HepG2 (cell line): ENCODE measurements around the gene POLE. TPM values are rescaled to one million over a fixed set of nuclear protein-coding genes. Genes with fewer than 3 reads are reported as not detected.

Experiments used
- ATAC-seq: fragments of 200-7000 bp; cut with Tn5 transposase; 3 replicates; pipeline ENCODE4 v1.9.1; 2020; ENCODE audit warnings: mild to moderate bottlenecking, moderate library complexity
- BruUV-seq: library from RNA; stranded (reverse); fragments of 400-500 nt; replicated peaks from 2 replicates; lab custom pipeline; 2021; lab: Mats Ljungman, UMichigan
- CTCF ChIA-PET: fragments of 300-600 bp; formaldehyde crosslinking; extraction: SDS; loops from one replicate; lab custom pipeline; 2021; ENCODE audit warnings: low total read pairs, inconsistent platforms, low intra/inter-chr PET ratio; lab: Yijun Ruan, JAX
- POLR2A ChIA-PET: fragments of 350-600 bp; sonication (Branson Sonifier 250); formaldehyde crosslinking; loops from one replicate; lab custom pipeline; 2020; ENCODE audit warnings: antibody characterized with exemption, inconsistent platforms; lab: Yijun Ruan, JAX
- DNase-seq: peaks from one replicate; pipeline ENCODE4 v3.0.0-alpha.2; 2015; ENCODE audit warnings: low spot score
- FAIRE-seq: peaks from 3 replicates; lab custom pipeline; 2011; peaks lifted over from hg19 to GRCh38; lab: Jason Lieb, UNC
- H2AFZ ChIP-seq: one replicate; pipeline ENCODE4 v1.6.1; 2011; ENCODE audit warnings: low read length, inconsistent platforms
- H3K27ac ChIP-seq: fragments of 300-600 bp; 3 replicates; pipeline ENCODE4 v1.8.0; 2011; ENCODE audit warnings: mixed run types, mild to moderate bottlenecking, mixed read lengths, low read length, inconsistent platforms; ENCODE audit not compliant: insufficient read depth; ENCODE audit errors: extremely low read length
- H3K27me3 ChIP-seq, 2 experiments: fragments of 200-600 bp in 1 of 2; 2 replicates in 1 of 2; 3 replicates in 1 of 2; pipeline versions ENCODE4 v1.6.0 to v1.8.0; 2011; ENCODE audit warnings: low read length in 2 of 2, mild to moderate bottlenecking in 2 of 2, moderate library complexity in 2 of 2, inconsistent platforms in 1 of 2; ENCODE audit not compliant: insufficient read depth in 2 of 2, control insufficient read depth in 1 of 2
- H3K36me3 ChIP-seq, 2 experiments: fragments of 200-600 bp in 1 of 2; replicated peaks in 1 of 2; 2 replicates in 1 of 2; 3 replicates in 1 of 2; pipeline versions ENCODE4 v1.5.1 to v1.8.0; 2011; ENCODE audit warnings: low read length in 2 of 2, inconsistent platforms in 1 of 2; ENCODE audit not compliant: insufficient read depth in 2 of 2, control insufficient read depth in 1 of 2
- H3K4me1 ChIP-seq: 2 replicates; pipeline ENCODE4 v1.5.1; 2012; ENCODE audit warnings: low read length, inconsistent platforms; ENCODE audit not compliant: insufficient read depth
- H3K4me2 ChIP-seq: 2 replicates; pipeline ENCODE4 v1.6.0; 2011; ENCODE audit warnings: low read depth, low read length, inconsistent platforms
- H3K4me3 ChIP-seq, 3 experiments: fragments of 200-600 bp in 1 of 3; sonication (generic), shearing (Covaris generic) in 1 of 3; replicated peaks in 1 of 3; 2 replicates each; pipeline ENCODE4 v1.5.1; 2011 to 2016; ENCODE audit warnings: low read length in 3 of 3, inconsistent platforms in 2 of 3, low read depth in 2 of 3, mild to moderate bottlenecking in 2 of 3, control low read depth in 1 of 3, mixed read lengths in 1 of 3; ENCODE audit not compliant: insufficient read depth in 1 of 3
- H3K79me2 ChIP-seq: one replicate; pipeline ENCODE4 v1.6.1; 2011; ENCODE audit warnings: low read length, inconsistent platforms; ENCODE audit not compliant: insufficient read depth
- H3K9ac ChIP-seq: 2 replicates; pipeline ENCODE4 v1.6.0; 2011; ENCODE audit warnings: mild to moderate bottlenecking, low read depth, low read length, inconsistent platforms; ENCODE audit not compliant: insufficient read depth
- H3K9me3 ChIP-seq: 2 replicates; pipeline ENCODE4 v1.5.1; 2012; ENCODE audit warnings: mild to moderate bottlenecking, low read length
- H4K20me1 ChIP-seq: 2 replicates; pipeline ENCODE4 v1.6.0; 2011; ENCODE audit warnings: inconsistent platforms, mild to moderate bottlenecking, low read length, moderate library complexity; ENCODE audit not compliant: insufficient read depth
- AGO2 ChIP-seq: fragments of 200-400 bp; formaldehyde crosslinking; optimal IDR thresholded peaks from 2 replicates; pipeline ENCODE3; 2017; ENCODE audit warnings: mild to moderate bottlenecking, low read depth, low read length, moderate library complexity
- CCDC6 ChIP-seq: sonication (generic); formaldehyde crosslinking; IDR thresholded peaks from 2 replicates; pipeline ENCODE4 v1.8.1; 2022; ENCODE audit warnings: mild to moderate bottlenecking, missing genetic modification reagents, moderate library complexity
- CEBPG ChIP-seq: IDR thresholded peaks from 2 replicates; pipeline ENCODE4 v1.6.1; 2016
- DMTF1 ChIP-seq: sonication (generic); formaldehyde crosslinking; IDR thresholded peaks from 2 replicates; pipeline ENCODE4 v1.4.0; 2020; ENCODE audit warnings: mild to moderate bottlenecking, missing genetic modification reagents
- GFI1 ChIP-seq: sonication (generic); formaldehyde crosslinking; IDR thresholded peaks from 2 replicates; pipeline ENCODE4 v1.5.0; 2020; ENCODE audit warnings: missing genetic modification reagents, mild to moderate bottlenecking, borderline replicate concordance
- PRPF4 ChIP-seq: fragments of 200-400 bp; formaldehyde crosslinking; IDR thresholded peaks from 2 replicates; pipeline ENCODE4 v1.6.1; 2016; ENCODE audit warnings: low read length, low read depth; ENCODE audit not compliant: poor library complexity, severe bottlenecking
- RBM39 ChIP-seq: fragments of 200-400 bp; formaldehyde crosslinking; IDR thresholded peaks from one replicate; pipeline ENCODE4 v1.6.1; 2018; ENCODE audit warnings: antibody characterized with exemption, mild to moderate bottlenecking, low read depth, low read length; ENCODE audit not compliant: poor library complexity, severe bottlenecking
- ZNF224 ChIP-seq: sonication (generic); formaldehyde crosslinking; IDR thresholded peaks from 2 replicates; pipeline ENCODE4 v1.5.0; 2020; ENCODE audit warnings: mild to moderate bottlenecking, missing genetic modification reagents
- ZNF362 ChIP-seq: sonication (generic); formaldehyde crosslinking; IDR thresholded peaks from 2 replicates; pipeline ENCODE4 v1.4.0; 2020; ENCODE audit warnings: missing genetic modification reagents, mild to moderate bottlenecking, borderline replicate concordance
- ZNF501 ChIP-seq: sonication (generic); formaldehyde crosslinking; IDR thresholded peaks from 2 replicates; pipeline ENCODE4 v1.5.1; 2020; ENCODE audit warnings: mild to moderate bottlenecking, moderate library complexity, missing genetic modification reagents
- WGBS: methylation state at CpG from one replicate; pipeline ENCODE4 v1.1.6; 2017; ENCODE audit warnings: low lambda C conversion rate; 5-methylcytosine and 5-hydroxymethylcytosine counted together
- in situ Hi-C: cut with HindIII; loops from 2 replicates; pipeline ENCODE4 v1.10.0; 2017; ENCODE audit warnings: low pct_unique_long_range_greater_than_20kb; ENCODE audit not compliant: extremely low pct_ligation_motif_present
- intact Hi-C: fragments of 100-400 bp; cut with micrococcal nuclease; formaldehyde crosslinking; loops from one replicate; pipeline ENCODE4 v1.10.0; 2022; ENCODE audit not compliant: unreplicated experiment
- polyA plus RNA-seq, 8 experiments: library from polyadenylated mRNA; depleted of rRNA in 3 of 8; stranded (reverse) in 7 of 8; unstranded in 1 of 8; fragments of >200 nt; fragmentation: Illumina TruSeq in 4 of 8; extraction: Trizol in 4 of 8; gene quantifications; 2 replicates each; pipeline versions ENCODE4 v1.2.1 to v1.2.3, GENCODE V29; 2011 to 2016; ENCODE audit warnings: low read depth in 4 of 8, missing spikeins in 1 of 8, mixed read lengths in 1 of 8; ENCODE audit not compliant: insufficient read depth in 1 of 8
- total RNA-seq, 5 experiments: library from RNA; depleted of rRNA; stranded (reverse); fragments of >200 nt; fragmentation: Illumina TruSeq; extraction: Trizol; gene quantifications; 2 replicates each; pipeline ENCODE4 v1.2.3, GENCODE V29; 2016; ENCODE audit warnings: low read depth in 1 of 5

The POLE gene
- total and polyA plus RNA-seq, 2 of the 13 experiments (the other 11 are each of a cell fraction or from before 2014, with no cell fraction given), result 25.3 to 52.2 TPM

DNA sequence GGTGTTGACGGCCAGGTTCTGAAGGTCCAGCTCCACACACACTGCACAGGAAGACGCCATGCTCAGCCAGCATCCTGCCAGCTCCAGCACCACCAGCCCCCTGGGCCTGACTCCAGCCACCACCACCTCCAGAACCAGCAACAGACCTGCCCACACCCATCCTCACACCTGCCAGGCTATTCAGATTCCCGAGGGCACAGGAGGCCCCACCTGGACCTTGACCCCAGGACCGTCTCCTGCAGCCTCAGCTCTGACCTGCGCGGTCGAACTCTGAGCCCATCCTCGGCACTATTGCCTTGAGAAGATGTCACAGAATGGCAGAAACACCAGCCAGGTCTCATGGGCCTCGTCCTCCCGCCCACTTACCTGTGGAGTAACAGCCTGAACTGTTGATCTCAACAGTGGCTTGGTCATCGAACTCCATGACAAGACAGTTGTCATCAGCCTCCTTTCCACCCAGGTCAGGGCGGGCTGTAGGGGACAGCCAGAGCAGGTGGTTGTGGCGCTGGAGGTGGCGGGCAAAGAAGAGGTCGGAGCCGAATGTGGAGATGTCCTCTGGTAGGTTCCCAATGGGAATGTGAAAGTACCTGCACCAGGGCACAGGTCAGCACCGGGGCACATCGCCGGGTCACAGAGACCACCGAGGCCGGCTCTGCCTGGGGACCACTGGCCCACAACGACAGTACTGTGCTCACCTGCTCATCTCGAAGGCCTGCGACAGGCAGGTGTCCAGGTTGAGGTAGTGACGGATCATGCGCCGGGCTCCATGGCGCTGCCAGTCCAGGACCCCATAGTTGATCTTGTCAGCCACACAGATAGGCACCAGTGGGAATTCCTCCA is 45.1 kb downstream of the POLE start:
- intact Hi-C loops, result no loop called here

DNA sequence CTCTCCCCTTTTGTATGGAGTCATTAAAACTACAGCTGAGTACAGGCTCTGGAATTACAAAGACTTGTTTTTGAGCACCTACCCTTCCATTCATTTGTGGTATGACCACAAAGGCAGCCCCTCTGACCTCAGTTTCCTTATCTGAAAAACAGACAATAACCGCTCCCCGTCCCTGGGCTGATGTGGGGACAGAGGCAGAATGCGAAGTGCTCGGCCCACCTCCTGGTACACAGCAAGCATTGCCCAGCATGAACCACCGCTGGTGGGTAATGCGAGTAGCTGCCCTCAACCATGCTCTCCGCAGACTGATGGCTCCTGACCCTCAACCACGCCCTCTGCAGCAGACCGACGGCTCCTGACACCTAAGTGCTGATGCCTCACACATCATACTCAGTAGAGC is 46.2 kb downstream of the POLE start:
- Histone ChIP-seq H3K4me3 (no peak overlapping the region), H3K9me3 (no peaks in the 10 kb centered on the region), H2AFZ (no peak overlapping the region), H3K9ac (no peak overlapping the region), H4K20me1 (no peaks in the 10 kb centered on the region; the same call in 1 of the 2 replicates), H3K4me1 (no peaks in the 10 kb centered on the region), H3K36me3 (peaks cover 34 to 66% of the 10 kb centered on the region in 2 experiments; a peak in 4 of 5 replicates), H3K4me2 (no peak overlapping the region), H3K27ac (no peak overlapping the region), H3K27me3 (no peaks in the 10 kb centered on the region), H3K79me2 (no peaks in the 10 kb centered on the region)
- ATAC-seq, result no peak
- DNase-seq, result no peak
- ChIA-PET CTCF (no interaction called here), POLR2A (no interaction called here)
- 95% methylated on average over 8 of the region's 10 CpGs for WGBS
- BruUV-seq, result no TSS peak
- intact Hi-C loops (no loop called here), in situ Hi-C loops (no loop called here)
- FAIRE-seq, result no peak
- TF ChIP-seq ZNF501 (CRISPR knock-in tag), result no peak
- no peak for TF ChIP-seq ZNF224 (CRISPR knock-in tag)
- TF ChIP-seq DMTF1, result no peak
- no peak for TF ChIP-seq CCDC6 (CRISPR knock-in tag)
- no peak for TF ChIP-seq ZNF362 (CRISPR knock-in tag)
- TF ChIP-seq GFI1 (CRISPR knock-in tag), result no peak
- no peak for TF ChIP-seq PRPF4
- no peak for TF ChIP-seq RBM39

More for the DNA sequence above, 45.1 kb downstream of the POLE start:
- Histone ChIP-seq H3K4me1 (no peaks in the 10 kb centered on the region), H3K36me3 (peaks cover 29 to 63% of the 10 kb centered on the region in 2 experiments; a peak in 4 of 5 replicates), H3K4me2 (no peak overlapping the region), H4K20me1 (no peaks in the 10 kb centered on the region; the same call in 1 of the 2 replicates), H3K9me3 (no peaks in the 10 kb centered on the region), H3K4me3 (no peak overlapping the region), H2AFZ (no peak overlapping the region), H3K27ac (no peak overlapping the region), H3K27me3 (no peaks in the 10 kb centered on the region), H3K9ac (no peak overlapping the region), H3K79me2 (no peaks in the 10 kb centered on the region)
- CTCF ChIA-PET, result no interaction called here
- ATAC-seq, result no peak
- no peak for DNase-seq
- POLR2A ChIA-PET, result no interaction called here
- TF ChIP-seq AGO2, result peak; percentile 30
- no peak for TF ChIP-seq CEBPG (CRISPR knock-in tag)
- BruUV-seq, result no TSS peak
- FAIRE-seq, result no peak
- WGBS, result 99% methylated on average over 17 of the region's 28 CpGs
- in situ Hi-C loops, result no loop called here
